ENCODE results near the gene ZDHHC11B.

ZDHHC11B gene

DNA sequence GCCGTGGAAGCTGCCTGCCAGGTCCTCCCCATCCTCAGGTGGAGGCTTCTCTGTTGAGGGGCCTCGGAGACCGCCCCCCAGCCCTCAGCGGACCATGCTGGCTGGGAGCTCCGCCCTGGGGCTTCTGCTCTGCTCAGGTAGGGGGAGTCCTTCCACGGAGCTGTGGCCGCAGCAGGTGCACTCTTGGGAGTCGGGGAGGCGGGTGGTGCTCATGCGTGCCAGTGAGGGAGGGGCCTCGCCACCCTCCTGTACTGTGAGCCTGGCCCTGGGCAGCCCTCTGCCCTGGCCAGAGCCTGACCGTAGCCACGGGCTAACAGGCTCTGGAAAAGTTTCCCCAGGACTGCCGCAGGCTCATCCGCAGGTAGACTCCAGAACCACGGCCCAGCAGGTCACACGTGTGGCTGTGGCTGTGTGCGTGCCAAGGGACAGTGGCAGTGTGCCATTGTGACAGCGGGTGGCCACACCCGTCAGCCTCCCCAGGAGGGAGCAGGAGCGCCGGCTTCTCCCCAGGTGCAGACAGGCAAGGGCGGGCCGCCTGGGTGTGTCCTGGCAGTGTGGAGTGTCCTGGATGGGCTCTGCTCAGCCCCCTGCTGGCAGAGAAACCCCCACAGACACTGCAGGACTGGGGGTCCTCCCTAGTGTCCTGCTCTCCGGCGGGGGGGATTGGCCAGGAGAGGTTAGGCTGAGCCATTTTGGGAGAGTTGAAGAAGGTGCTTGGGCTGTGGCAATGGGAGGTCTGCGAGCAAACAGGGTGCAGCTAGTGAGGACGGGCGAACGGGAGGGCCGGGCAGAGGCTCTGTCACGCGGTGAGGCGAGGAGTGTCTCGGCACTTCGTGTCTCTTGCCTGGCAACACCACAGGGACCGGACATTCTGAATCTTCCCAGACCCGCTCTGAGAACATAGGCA is 120.8 kb downstream of the ZDHHC11B start:
- DNase-seq (ENCODE audit: extremely low read depth, low read depth), result no peak
- no peak for TF ChIP-seq CTCF (IDR thresholded peaks at IDR 0.05; ENCODE audit: low read depth, low read length, missing control alignments)
- H3K4me3 ChIP-seq (replicated peaks; ENCODE audit: low read depth, low read length), result no peak overlapping the region

DNA sequence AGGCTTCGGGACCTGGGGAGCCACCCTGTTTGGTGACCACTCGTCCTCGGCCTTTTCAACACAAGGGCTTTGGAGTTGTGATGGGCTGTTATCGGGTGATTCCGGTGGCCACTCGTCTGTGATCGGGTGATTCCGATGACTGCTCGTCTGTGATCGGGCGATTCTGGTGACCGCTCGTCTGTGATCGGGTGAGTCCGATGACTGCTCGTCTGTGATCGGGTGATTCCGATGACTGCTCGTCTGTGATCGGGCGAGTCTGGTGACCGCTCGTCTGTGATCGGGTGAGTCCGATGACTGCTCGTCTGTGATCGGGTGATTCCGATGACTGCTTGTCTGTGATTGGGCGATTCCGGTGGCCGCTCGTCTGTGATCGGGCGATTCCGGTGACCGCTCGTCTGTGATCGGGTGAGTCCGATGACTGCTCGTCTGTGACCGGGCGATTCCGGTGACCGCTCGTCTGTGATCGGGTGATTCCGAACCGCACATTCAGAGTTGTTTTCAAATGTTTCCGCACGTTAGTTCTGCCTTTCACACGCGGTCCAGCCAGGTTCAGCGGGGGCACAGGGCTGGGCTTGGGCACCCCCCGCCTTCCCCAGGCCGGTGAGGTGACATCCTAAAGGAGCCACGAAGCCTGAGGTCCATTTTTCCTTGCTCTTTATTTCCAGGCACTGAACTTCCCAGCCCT is 121.6 kb downstream of the ZDHHC11B start:
- TF ChIP-seq CTCF (IDR thresholded peaks at IDR 0.05; ENCODE audit: low read depth, low read length, missing control alignments), result no peak
- DNase-seq (ENCODE audit: extremely low read depth, low read depth), result no peak
- no peak overlapping the region for H3K4me3 ChIP-seq (replicated peaks; ENCODE audit: low read depth, low read length)

GRCh38 chr5:661891-662750 is 122.4 kb downstream of the ZDHHC11B start:
- DNase-seq (ENCODE audit: extremely low read depth, low read depth), result no peak
- TF ChIP-seq CTCF (IDR thresholded peaks at IDR 0.05; ENCODE audit: low read depth, low read length, missing control alignments), result no peak
- H3K4me3 ChIP-seq (replicated peaks; ENCODE audit: low read depth, low read length), result no peak overlapping the region

DNA sequence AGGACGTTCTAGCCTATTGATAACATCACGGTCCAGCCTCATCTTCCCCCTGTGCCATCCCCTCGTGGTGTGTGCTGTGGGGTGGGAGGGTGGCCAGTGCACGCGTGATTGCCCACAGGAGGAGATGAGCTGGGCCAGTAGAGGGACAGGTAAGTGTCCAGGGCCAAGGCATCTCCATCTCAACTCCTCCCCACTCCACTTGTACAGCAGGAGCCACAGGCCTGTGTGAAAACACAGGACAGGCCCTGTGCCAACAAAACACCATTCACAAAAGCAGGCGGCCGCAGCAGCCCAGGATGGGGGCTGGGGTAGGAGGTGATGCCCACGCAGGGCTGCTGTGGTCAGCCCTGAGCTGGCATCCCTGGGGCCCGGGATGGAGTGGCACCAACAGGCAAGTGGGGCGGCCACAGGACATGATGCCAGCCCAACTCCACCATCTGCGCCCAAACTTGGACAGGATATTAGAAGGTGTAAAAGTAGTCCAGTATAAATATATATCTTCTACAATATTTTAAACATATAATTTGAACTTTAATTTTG is 124.0 kb downstream of the ZDHHC11B start:
- no peak for DNase-seq (ENCODE audit: extremely low read depth, low read depth)
- no peak for TF ChIP-seq CTCF (IDR thresholded peaks at IDR 0.05; ENCODE audit: low read depth, low read length, missing control alignments)
- H3K4me3 ChIP-seq (replicated peaks; ENCODE audit: low read depth, low read length), result no peak overlapping the region
